Measurements from ENCODE around the gene FDPS.

The FDPS gene

GRCh38 chr1:155342842-155343241 is 34.2 kb downstream of the FDPS start:
- DNase-seq (ENCODE audit: low spot score): no peak
- TF ChIP-seq CTCF (IDR thresholded peaks at IDR 0.05; ENCODE audit: extremely low read depth, missing control alignments): no peak

GRCh38 chr1:155352631-155353030 is 44.0 kb downstream of the FDPS start:
- TF ChIP-seq CTCF (IDR thresholded peaks at IDR 0.05; ENCODE audit: extremely low read depth, missing control alignments): no peak
- no peak for DNase-seq (ENCODE audit: low spot score)

GRCh38 chr1:155360051-155360450 is 51.4 kb downstream of the FDPS start:
- no peak for TF ChIP-seq CTCF (IDR thresholded peaks at IDR 0.05; ENCODE audit: extremely low read depth, missing control alignments)
- DNase-seq (ENCODE audit: low spot score): no peak

Measured in GM20000 (cell line).